Lower leg skin (tissue), 3 donors: ENCODE measurements around the gene KRTAP5-1.

Source experiments
- POLR2A ChIP-seq, 2 donors: fragments of 450-650 bp; IDR thresholded peaks; one replicate each; pipeline ENCODE4 v1.6.1; 2016 to 2017; ENCODE audit warnings: antibody characterized with exemption in 2 of 2, mild to moderate bottlenecking in 1 of 2, moderate library complexity in 1 of 2
- TF ChIP-seq, protein P1 (sequence below), 3 donors: fragments of 450-650 bp; IDR thresholded peaks; one replicate each; pipeline ENCODE4 v1.5.1; 2016; ENCODE audit warnings: antibody characterized with exemption in 3 of 3, mild to moderate bottlenecking in 3 of 3, moderate library complexity in 2 of 3

GRCh38 chr11:1600626-1601025 lies 15.5 kb upstream of the KRTAP5-1 start:
- TF ChIP-seq, protein P1, sequence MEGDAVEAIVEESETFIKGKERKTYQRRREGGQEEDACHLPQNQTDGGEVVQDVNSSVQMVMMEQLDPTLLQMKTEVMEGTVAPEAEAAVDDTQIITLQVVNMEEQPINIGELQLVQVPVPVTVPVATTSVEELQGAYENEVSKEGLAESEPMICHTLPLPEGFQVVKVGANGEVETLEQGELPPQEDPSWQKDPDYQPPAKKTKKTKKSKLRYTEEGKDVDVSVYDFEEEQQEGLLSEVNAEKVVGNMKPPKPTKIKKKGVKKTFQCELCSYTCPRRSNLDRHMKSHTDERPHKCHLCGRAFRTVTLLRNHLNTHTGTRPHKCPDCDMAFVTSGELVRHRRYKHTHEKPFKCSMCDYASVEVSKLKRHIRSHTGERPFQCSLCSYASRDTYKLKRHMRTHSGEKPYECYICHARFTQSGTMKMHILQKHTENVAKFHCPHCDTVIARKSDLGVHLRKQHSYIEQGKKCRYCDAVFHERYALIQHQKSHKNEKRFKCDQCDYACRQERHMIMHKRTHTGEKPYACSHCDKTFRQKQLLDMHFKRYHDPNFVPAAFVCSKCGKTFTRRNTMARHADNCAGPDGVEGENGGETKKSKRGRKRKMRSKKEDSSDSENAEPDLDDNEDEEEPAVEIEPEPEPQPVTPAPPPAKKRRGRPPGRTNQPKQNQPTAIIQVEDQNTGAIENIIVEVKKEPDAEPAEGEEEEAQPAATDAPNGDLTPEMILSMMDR (IDR thresholded peaks at IDR 0.05): no peak
- TF ChIP-seq POLR2A (IDR thresholded peaks at IDR 0.05): no peak
